ENCODE measurements around the gene MROH7. TPM values are rescaled to one million over a fixed set of nuclear protein-coding genes. Genes with fewer than 3 reads are reported as not detected.

MROH7 gene
- total RNA-seq, 5 donors from 2014 or later (not counting 1 experiment from before 2014, with no cell fraction given), result 0.15 to 0.63 (median 0.25) TPM

DNA sequence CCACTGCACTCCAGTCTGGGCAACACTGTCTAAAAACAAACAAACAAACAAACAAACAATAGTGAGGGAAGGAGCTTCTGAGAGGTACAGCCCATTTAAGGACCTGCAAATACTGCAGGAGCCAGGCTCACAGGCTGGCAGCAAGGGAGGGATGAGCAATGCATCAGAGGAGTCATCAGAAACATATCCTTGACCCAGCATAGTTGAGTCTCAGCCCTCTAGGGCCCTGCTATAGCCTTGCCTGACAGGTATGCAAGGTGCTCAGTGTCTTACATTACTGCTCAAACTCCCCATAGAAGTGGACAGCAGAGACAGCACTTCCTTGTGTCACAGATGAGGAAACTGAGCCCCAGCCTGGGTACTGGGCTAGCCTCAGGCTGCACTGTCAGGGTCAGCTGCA lies 66.8 kb downstream of the MROH7 start:
- no peak overlapping the region for H3K27ac ChIP-seq (ENCODE audit: low read length)
- H3K4me1 Mint-ChIP-seq, result no peaks in the 10 kb centered on the region
- no peaks in the 10 kb centered on the region for H3K36me3 Mint-ChIP-seq
- no peaks in the 10 kb centered on the region for H3K4me1 ChIP-seq (ENCODE audit: control insufficient read depth in 1 of 2, extremely low read depth in 1 of 2, insufficient read depth in 2 of 2, low read length in 2 of 2)
- H3K4me3 ChIP-seq (ENCODE audit: control insufficient read depth in 1 of 2, extremely low read depth in 1 of 2, low read length in 1 of 2), result no peak overlapping the region
- H3K9me3 Mint-ChIP-seq, result no peaks in the 10 kb centered on the region
- H3K27me3 ChIP-seq (replicated peaks in 1 of 2; ENCODE audit: control insufficient read depth in 2 of 2, extremely low read depth in 1 of 2, insufficient read depth in 2 of 2, low read length in 1 of 2), result peaks cover 0 to 41% of the 10 kb centered on the region in 2 experiments
- CTCF ChIA-PET, result no interaction called here
- no peak overlapping the region for H3K4me3 Mint-ChIP-seq
- POLR2A ChIA-PET, result no interaction called here
- ATAC-seq (replicated peaks in 1 of 4) (no peak), DNase-seq (no peak)
- no peaks in the 10 kb centered on the region for H3K36me3 ChIP-seq (ENCODE audit: control insufficient read depth in 2 of 2, extremely low read depth in 1 of 2, insufficient read depth in 1 of 2, low read length in 1 of 2)
- no peak overlapping the region for H3K27ac Mint-ChIP-seq
- H3K27me3 Mint-ChIP-seq, result peaks cover 9 to 27% of the 10 kb centered on the region in 2 donors
- no peaks in the 10 kb centered on the region for H3K9me3 ChIP-seq

DNA sequence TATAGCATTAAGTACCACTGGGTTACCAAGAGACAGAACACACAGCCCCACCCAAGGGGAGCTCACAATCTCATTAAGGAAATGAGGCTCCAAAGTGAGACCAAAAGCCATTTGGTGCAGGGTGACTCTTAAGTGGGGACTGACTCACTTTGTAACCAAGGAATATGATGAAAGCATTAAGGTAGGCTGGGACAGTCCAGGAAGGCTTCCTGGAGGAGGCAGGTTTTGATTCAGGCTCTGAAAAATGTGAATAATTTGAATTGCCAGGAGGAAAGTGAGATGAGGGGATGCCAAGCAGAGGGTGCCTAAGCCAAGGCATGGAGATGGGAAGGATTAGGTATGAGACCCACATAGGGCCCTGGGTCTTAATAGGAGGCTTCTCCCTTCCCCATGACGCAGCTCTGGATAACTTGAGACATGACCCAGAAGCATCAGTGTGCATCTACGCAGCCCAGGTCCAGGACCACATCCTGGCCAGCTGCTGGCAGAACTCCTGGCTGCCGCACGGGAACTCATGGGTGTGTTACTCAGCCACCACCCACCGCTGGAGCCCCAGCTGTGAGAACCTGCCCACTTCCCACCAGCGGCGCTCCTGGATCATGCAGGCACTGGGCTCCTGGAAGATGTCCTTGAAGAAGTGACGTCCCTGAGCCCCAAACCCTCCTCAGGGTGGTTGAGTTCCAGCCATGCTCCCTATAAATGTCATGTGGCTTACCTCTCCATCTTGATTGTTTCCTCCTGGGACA lies 68.1 kb downstream of the MROH7 start:
- H3K27me3 Mint-ChIP-seq, result peaks cover 9 to 27% of the 10 kb centered on the region in 2 donors
- ATAC-seq (replicated peaks in 1 of 4) (no peak), DNase-seq (no peak)
- H3K4me1 ChIP-seq (ENCODE audit: control insufficient read depth in 1 of 2, extremely low read depth in 1 of 2, insufficient read depth in 2 of 2, low read length in 2 of 2), result peaks cover 0 to 2% of the 10 kb centered on the region in 2 experiments
- ChIA-PET POLR2A (no interaction called here), CTCF (no interaction called here)
- no peaks in the 10 kb centered on the region for H3K36me3 Mint-ChIP-seq
- H3K4me3 ChIP-seq (ENCODE audit: control insufficient read depth in 1 of 2, extremely low read depth in 1 of 2, low read length in 1 of 2), result no peak overlapping the region
- H3K36me3 ChIP-seq (ENCODE audit: control insufficient read depth in 2 of 2, extremely low read depth in 1 of 2, insufficient read depth in 1 of 2, low read length in 1 of 2), result no peaks in the 10 kb centered on the region
- WGBS (ENCODE audit: insufficient coverage), result 86% methylated on average over 7 of the region's 8 CpGs
- H3K9me3 Mint-ChIP-seq, result no peaks in the 10 kb centered on the region
- peaks cover 0 to 37% of the 10 kb centered on the region in 2 experiments for H3K27me3 ChIP-seq (replicated peaks in 1 of 2; ENCODE audit: control insufficient read depth in 2 of 2, extremely low read depth in 1 of 2, insufficient read depth in 2 of 2, low read length in 1 of 2)
- no peak overlapping the region for H3K27ac ChIP-seq (ENCODE audit: low read length)
- no peaks in the 10 kb centered on the region for H3K9me3 ChIP-seq
- H3K4me1 Mint-ChIP-seq, result peaks cover 0 to under 1% (median 0%) of the 10 kb centered on the region in 3 donors
- no peak overlapping the region for H3K4me3 Mint-ChIP-seq
- H3K27ac Mint-ChIP-seq, result no peak overlapping the region

- H3K4me3 ChIP-seq (ENCODE audit: control insufficient read depth in 1 of 2, extremely low read depth in 1 of 2, low read length in 1 of 2), result no peak overlapping the region
- no peak for DNase-seq
- no CpG with 5 or more reads among the region's 3 CpGs for WGBS (ENCODE audit: insufficient coverage)
- ATAC-seq (replicated peaks in 1 of 4), result no peak
- no peaks in the 10 kb centered on the region for H3K36me3 Mint-ChIP-seq
- POLR2A ChIA-PET, result no interaction called here
- CTCF ChIA-PET, result no interaction called here
- H3K4me1 ChIP-seq (ENCODE audit: control insufficient read depth in 1 of 2, extremely low read depth in 1 of 2, insufficient read depth in 2 of 2, low read length in 2 of 2), result peaks cover 0 to 9% of the 10 kb centered on the region in 2 experiments
- peaks cover 5 to 8% (median 6%) of the 10 kb centered on the region in 3 donors for H3K4me1 Mint-ChIP-seq
- H3K27ac Mint-ChIP-seq, result no peak overlapping the region
- no peaks in the 10 kb centered on the region for H3K9me3 ChIP-seq
- peaks cover 9 to 27% of the 10 kb centered on the region in 2 donors for H3K27me3 Mint-ChIP-seq
- no peaks in the 10 kb centered on the region for H3K9me3 Mint-ChIP-seq
- H3K36me3 ChIP-seq (ENCODE audit: control insufficient read depth in 2 of 2, extremely low read depth in 1 of 2, insufficient read depth in 1 of 2, low read length in 1 of 2), result no peaks in the 10 kb centered on the region
- no peak overlapping the region for H3K27ac ChIP-seq (ENCODE audit: low read length)
- H3K4me3 Mint-ChIP-seq, result no peak overlapping the region
- H3K27me3 ChIP-seq (replicated peaks in 1 of 2; ENCODE audit: control insufficient read depth in 2 of 2, extremely low read depth in 1 of 2, insufficient read depth in 2 of 2, low read length in 1 of 2), result peaks cover 0 to 33% of the 10 kb centered on the region in 2 experiments
Observed at GRCh38 chr1:54710434-54710833, 68.8 kb downstream of the MROH7 start.

GRCh38 chr1:54710841-54711240 lies 69.3 kb downstream of the MROH7 start:
- no peak for DNase-seq
- H3K4me3 Mint-ChIP-seq, result no peak overlapping the region
- CTCF ChIA-PET, result no interaction called here
- H3K4me1 Mint-ChIP-seq, result peaks cover 6 to 10% (median 6%) of the 10 kb centered on the region in 3 donors
- H3K9me3 Mint-ChIP-seq, result no peaks in the 10 kb centered on the region
- H3K4me1 ChIP-seq (ENCODE audit: control insufficient read depth in 1 of 2, extremely low read depth in 1 of 2, insufficient read depth in 2 of 2, low read length in 2 of 2), result peaks cover 0 to 10% of the 10 kb centered on the region in 2 experiments
- H3K27me3 Mint-ChIP-seq, result peaks cover 9 to 25% of the 10 kb centered on the region in 2 donors
- H3K36me3 Mint-ChIP-seq, result no peaks in the 10 kb centered on the region
- no peak for ATAC-seq (replicated peaks in 1 of 4)
- 89% methylated on average over 3 of the region's 6 CpGs for WGBS (ENCODE audit: insufficient coverage)
- POLR2A ChIA-PET, result no interaction called here
- no peak overlapping the region for H3K27ac ChIP-seq (ENCODE audit: low read length)
- no peaks in the 10 kb centered on the region for H3K36me3 ChIP-seq (ENCODE audit: control insufficient read depth in 2 of 2, extremely low read depth in 1 of 2, insufficient read depth in 1 of 2, low read length in 1 of 2)
- no peak overlapping the region for H3K27ac Mint-ChIP-seq
- no peak overlapping the region for H3K4me3 ChIP-seq (ENCODE audit: control insufficient read depth in 1 of 2, extremely low read depth in 1 of 2, low read length in 1 of 2)
- H3K9me3 ChIP-seq, result no peaks in the 10 kb centered on the region
- H3K27me3 ChIP-seq (replicated peaks in 1 of 2; ENCODE audit: control insufficient read depth in 2 of 2, extremely low read depth in 1 of 2, insufficient read depth in 2 of 2, low read length in 1 of 2), result peaks cover 0 to 31% of the 10 kb centered on the region in 2 experiments

- Mint-ChIP-seq H3K4me3 (no peak overlapping the region), H3K27ac (no peak overlapping the region), H3K4me1 (peaks cover 12 to 17% (median 12%) of the 10 kb centered on the region in 3 donors), H3K36me3 (no peaks in the 10 kb centered on the region), H3K9me3 (no peaks in the 10 kb centered on the region), H3K27me3 (peaks cover 9 to 22% of the 10 kb centered on the region in 2 donors)
- Histone ChIP-seq H3K36me3 (ENCODE audit: control insufficient read depth in 2 of 2, extremely low read depth in 1 of 2, insufficient read depth in 1 of 2, low read length in 1 of 2) (no peaks in the 10 kb centered on the region), H3K27ac (ENCODE audit: low read length) (no peak overlapping the region), H3K9me3 (no peaks in the 10 kb centered on the region), H3K4me3 (ENCODE audit: control insufficient read depth in 1 of 2, extremely low read depth in 1 of 2, low read length in 1 of 2) (no peak overlapping the region), H3K27me3 (replicated peaks in 1 of 2; ENCODE audit: control insufficient read depth in 2 of 2, extremely low read depth in 1 of 2, insufficient read depth in 2 of 2, low read length in 1 of 2) (peaks cover 0 to 26% of the 10 kb centered on the region in 2 experiments), H3K4me1 (ENCODE audit: control insufficient read depth in 1 of 2, extremely low read depth in 1 of 2, insufficient read depth in 2 of 2, low read length in 2 of 2) (peaks cover 5 to 13% of the 10 kb centered on the region in 2 experiments)
- no peak for ATAC-seq (replicated peaks in 1 of 4)
- no peak for DNase-seq
- 94% methylated on average over 2 of the region's 10 CpGs for WGBS (ENCODE audit: insufficient coverage)
- POLR2A ChIA-PET, result no interaction called here
- CTCF ChIA-PET, result no interaction called here
Observed at GRCh38 chr1:54711536-54711935, 70.0 kb downstream of the MROH7 start.

GRCh38 chr1:54714881-54715492 lies 73.4 kb downstream of the MROH7 start:
- H3K27me3 ChIP-seq (replicated peaks in 1 of 2; ENCODE audit: control insufficient read depth in 2 of 2, extremely low read depth in 1 of 2, insufficient read depth in 2 of 2, low read length in 1 of 2), result peaks cover 0 to 8% of the 10 kb centered on the region in 2 experiments
- H3K4me1 ChIP-seq (ENCODE audit: control insufficient read depth in 1 of 2, extremely low read depth in 1 of 2, insufficient read depth in 2 of 2, low read length in 2 of 2), result peaks cover 8 to 14% of the 10 kb centered on the region in 2 experiments
- peaks cover 2 to 22% of the 10 kb centered on the region in 2 donors for H3K36me3 ChIP-seq (ENCODE audit: control insufficient read depth in 2 of 2, extremely low read depth in 1 of 2, insufficient read depth in 1 of 2, low read length in 1 of 2)
- H3K27ac Mint-ChIP-seq, result peak overlapping the region; percentile 75 to 93
- H3K27me3 Mint-ChIP-seq, result no peaks in the 10 kb centered on the region
- peak overlapping the region; percentile 85 to 89 (median 88) for H3K4me3 Mint-ChIP-seq
- peaks cover 30 to 35% (median 34%) of the 10 kb centered on the region in 3 donors for H3K4me1 Mint-ChIP-seq
- DNase-seq, result peak in 2 of 35 experiments; percentile 0 to 1
- ATAC-seq (replicated peaks in 1 of 4), result no peak
- H3K9me3 Mint-ChIP-seq, result no peaks in the 10 kb centered on the region
- H3K4me3 ChIP-seq (ENCODE audit: control insufficient read depth in 1 of 2, extremely low read depth in 1 of 2, low read length in 1 of 2), result peak overlapping the region; percentile 75 to 97
- 100% methylated on average over 6 of the region's 7 CpGs for WGBS (ENCODE audit: insufficient coverage)
- no peaks in the 10 kb centered on the region for H3K9me3 ChIP-seq
- ChIA-PET POLR2A (interaction anchor here in 1 of 2 donors (0.7 to 1.1 kb wide), 2 partner anchors 10 to 42 kb away, joined by 3 read pairs; no protein-coding TSS in a partner anchor), CTCF (interaction anchor here (0.6 to 2.0 kb wide), 5 partner anchors 9 to 788 kb away, joined by 3 to 9 read pairs (median 3); partner anchors contain the start of gene TTC22 (in 2 of the 2))
- H3K27ac ChIP-seq (ENCODE audit: low read length), result peak overlapping the region; percentile 55
- peaks cover 16% of the 10 kb centered on the region for H3K36me3 Mint-ChIP-seq

Data from T-cell (primary cell).